ENCODE results near the gene RASGRP4. TPM values are rescaled to one million over a fixed set of nuclear protein-coding genes. Genes with fewer than 3 reads are reported as not detected.

RASGRP4 gene
- total and polyA plus RNA-seq, 4 donors = 3.5 to 39.0 (median 8.7) TPM

DNA sequence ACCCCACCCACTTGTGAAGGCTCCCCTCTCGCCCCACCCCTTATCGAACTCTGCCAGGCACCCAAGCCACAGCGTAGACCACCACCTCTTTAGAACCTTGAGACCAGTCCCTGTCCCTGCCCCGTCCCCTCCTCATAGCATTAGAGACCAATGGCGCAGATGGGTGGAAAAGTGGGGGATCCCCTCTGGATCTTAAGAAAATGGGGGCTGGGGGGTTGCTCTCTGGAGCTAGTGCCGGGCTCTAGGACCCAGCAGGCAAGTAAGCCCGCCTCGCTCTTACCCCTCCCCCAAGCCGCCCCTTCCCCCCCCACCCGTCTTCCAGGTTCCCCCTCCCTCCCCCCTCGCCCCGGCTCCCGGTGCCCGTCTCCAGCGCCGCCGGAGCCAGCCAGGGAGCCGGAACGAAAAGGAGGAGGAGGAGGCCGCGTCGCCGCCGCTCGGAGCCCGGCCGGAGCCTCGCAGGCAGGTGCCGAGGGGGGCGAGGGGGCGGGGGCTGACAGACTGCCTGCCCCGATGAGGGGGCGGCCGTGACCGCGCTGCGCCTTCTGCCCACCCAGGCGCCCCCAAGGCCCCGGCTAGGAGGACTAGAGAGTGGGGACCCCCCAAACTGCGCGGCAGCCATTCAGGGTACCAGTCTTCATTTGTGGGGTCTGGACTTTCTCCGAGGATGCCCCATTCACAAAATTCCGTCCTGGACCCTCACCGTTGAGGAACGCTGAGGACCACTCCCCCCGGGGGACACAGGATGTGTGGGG is 37.5 kb downstream of the RASGRP4 start, which contains the start of gene SPRED3:
SPRED3 (plus strand) TSS at position 349 of the 752 bp plus-strand sequence. CDS start 1,606 bp downstream, outside the sequence.
- H3K4me3 ChIP-seq = peak within 1 kb of the TSS; percentile 32
- peak within 1 kb of the TSS; percentile 18 to 47 for H3K27ac ChIP-seq (ENCODE audit: low read depth in 1 of 2, low read length in 1 of 2)
- WGBS, 2 donors = 1% methylated on average over 35 to 45 of the region's 46 CpGs
- DNase-seq (peak in 1 of 3 donors; percentile 18), ATAC-seq (ENCODE audit: insufficient read depth, low FRiP score) (no peak)
- peaks cover 0 to 18% (median 0%) of the 10 kb centered on the region in 5 donors for H3K4me1 ChIP-seq (ENCODE audit: control insufficient read depth in 5 of 5, insufficient read depth in 5 of 5, low read length in 5 of 5)
- no peak within 1 kb of the TSS for H3K9ac ChIP-seq (ENCODE audit: insufficient read depth in 1 of 2, low read length in 2 of 2)
- H3K36me3 ChIP-seq (ENCODE audit: control insufficient read depth in 4 of 4, insufficient read depth in 4 of 4, low read length in 4 of 4) = peaks cover 0 to 11% (median 7%) of the 10 kb centered on the region in 4 donors
- peaks cover 0 to 78% (median 43%) of the 10 kb centered on the region in 3 donors for H3K27me3 ChIP-seq (ENCODE audit: control insufficient read depth in 3 of 3, insufficient read depth in 3 of 3, low read length in 2 of 3)
- TF ChIP-seq, protein P1, sequence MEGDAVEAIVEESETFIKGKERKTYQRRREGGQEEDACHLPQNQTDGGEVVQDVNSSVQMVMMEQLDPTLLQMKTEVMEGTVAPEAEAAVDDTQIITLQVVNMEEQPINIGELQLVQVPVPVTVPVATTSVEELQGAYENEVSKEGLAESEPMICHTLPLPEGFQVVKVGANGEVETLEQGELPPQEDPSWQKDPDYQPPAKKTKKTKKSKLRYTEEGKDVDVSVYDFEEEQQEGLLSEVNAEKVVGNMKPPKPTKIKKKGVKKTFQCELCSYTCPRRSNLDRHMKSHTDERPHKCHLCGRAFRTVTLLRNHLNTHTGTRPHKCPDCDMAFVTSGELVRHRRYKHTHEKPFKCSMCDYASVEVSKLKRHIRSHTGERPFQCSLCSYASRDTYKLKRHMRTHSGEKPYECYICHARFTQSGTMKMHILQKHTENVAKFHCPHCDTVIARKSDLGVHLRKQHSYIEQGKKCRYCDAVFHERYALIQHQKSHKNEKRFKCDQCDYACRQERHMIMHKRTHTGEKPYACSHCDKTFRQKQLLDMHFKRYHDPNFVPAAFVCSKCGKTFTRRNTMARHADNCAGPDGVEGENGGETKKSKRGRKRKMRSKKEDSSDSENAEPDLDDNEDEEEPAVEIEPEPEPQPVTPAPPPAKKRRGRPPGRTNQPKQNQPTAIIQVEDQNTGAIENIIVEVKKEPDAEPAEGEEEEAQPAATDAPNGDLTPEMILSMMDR (IDR thresholded peaks at IDR 0.05; ENCODE audit: control extremely low read depth, extremely low read depth) = no peak
- H3K9me3 ChIP-seq (ENCODE audit: control insufficient read depth in 4 of 4, insufficient read depth in 3 of 4, low read length in 3 of 4) = peaks cover 0 to 5% (median 0%) of the 10 kb centered on the region in 4 donors

DNA sequence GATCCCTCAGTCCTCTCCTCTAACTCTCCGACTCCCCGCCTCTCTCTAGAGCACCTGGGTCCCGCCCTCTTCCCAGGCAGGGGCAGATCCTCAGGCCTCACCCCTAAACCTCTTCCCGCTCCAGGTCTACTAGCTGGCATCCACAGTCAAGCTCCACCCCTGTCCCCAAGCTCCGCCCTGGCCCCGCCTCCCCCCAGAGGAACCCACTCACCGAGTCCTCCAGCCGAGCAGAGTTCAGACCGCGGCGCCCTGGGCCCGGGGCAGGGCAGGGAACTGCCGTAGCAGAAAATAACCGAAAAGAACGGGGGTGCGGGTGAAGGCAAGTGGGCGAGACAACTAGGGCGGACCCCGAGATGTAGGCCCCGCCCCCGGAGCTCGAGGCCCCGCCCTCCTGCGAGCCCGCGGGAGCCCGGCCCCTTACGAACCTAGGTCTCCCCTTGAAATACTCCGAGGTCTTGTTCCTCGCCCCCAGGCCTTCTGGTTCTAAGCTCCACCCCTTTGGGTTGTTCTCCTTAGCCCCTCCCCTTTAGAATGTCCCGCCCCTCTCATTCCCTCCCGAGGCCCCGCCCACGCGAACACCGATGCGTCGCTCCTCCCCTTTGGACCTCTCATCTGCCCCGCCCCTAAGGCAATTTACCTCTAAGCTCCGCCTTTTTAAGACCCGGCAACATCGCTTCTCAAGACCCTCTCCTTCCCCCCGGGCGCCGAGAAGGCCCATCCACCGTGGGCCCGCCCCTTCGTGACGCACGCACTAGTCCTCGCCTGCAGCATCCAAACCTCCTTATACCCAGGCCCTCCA is 38.3 kb downstream of the RASGRP4 start, which contains the start of gene GGN:
GGN (minus strand) TSS at position 485 of the 799 bp plus-strand sequence. CDS start 773 bp downstream, outside the sequence.
- 1 to 2% methylated on average over 47 to 51 of the region's 51 CpGs for WGBS, 2 donors
- peak; percentile 59 for ATAC-seq (ENCODE audit: insufficient read depth, low FRiP score)
- DNase-seq = peak; percentile 46 to 74 (median 63)
- Histone ChIP-seq H3K9ac (ENCODE audit: insufficient read depth in 1 of 2, low read length in 2 of 2) (no peak within 1 kb of the TSS), H3K27me3 (ENCODE audit: control insufficient read depth in 3 of 3, insufficient read depth in 3 of 3, low read length in 2 of 3) (peaks cover 0 to 73% (median 41%) of the 10 kb centered on the region in 3 donors), H3K4me1 (ENCODE audit: control insufficient read depth in 5 of 5, insufficient read depth in 5 of 5, low read length in 5 of 5) (peaks cover 0 to 18% (median 0%) of the 10 kb centered on the region in 5 donors), H3K36me3 (ENCODE audit: control insufficient read depth in 4 of 4, insufficient read depth in 4 of 4, low read length in 4 of 4) (peaks cover 4 to 19% (median 14%) of the 10 kb centered on the region in 4 donors), H3K4me3 (peak within 1 kb of the TSS; percentile 32), H3K9me3 (ENCODE audit: control insufficient read depth in 4 of 4, insufficient read depth in 3 of 4, low read length in 3 of 4) (peaks cover 0 to 10% (median 0%) of the 10 kb centered on the region in 4 donors), H3K27ac (ENCODE audit: low read depth in 1 of 2, low read length in 1 of 2) (peak within 1 kb of the TSS; percentile 18 to 47)
- TF ChIP-seq, protein P1 (IDR thresholded peaks at IDR 0.05; ENCODE audit: control extremely low read depth, extremely low read depth) = no peak

DNA sequence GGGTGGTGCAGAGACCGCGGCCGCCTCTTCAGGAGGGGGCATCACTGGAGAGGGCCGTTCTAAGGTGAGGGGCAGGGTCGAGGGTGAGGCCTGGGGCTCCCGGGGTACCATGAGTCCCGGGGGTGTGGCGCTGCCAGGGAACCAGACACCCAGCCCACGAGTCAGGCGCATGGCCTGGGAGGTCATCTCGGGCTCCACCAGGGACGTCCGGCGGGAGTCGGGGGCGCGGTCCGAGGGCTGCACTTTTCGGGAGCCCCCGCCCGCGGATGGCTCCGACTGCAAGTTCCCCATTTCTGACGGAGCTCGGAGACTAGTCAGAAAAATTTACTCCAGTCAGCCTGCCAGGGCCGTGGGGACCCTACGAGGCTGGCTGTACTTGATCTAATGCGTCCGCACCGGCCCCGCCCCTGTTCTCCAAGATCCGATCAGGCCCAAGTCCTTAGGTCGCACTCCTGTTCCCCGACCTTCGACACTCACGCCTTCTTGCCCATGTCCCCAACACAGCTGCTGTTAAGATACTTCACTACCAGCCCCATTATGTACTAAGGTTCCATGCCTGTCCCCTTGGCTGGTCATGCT is 39.0 kb downstream of the RASGRP4 start:
- Histone ChIP-seq H3K9ac (ENCODE audit: insufficient read depth in 1 of 2, low read length in 2 of 2) (no peak overlapping the region), H3K27ac (ENCODE audit: low read depth in 1 of 2, low read length in 1 of 2) (no peak overlapping the region), H3K4me3 (no peak overlapping the region), H3K27me3 (ENCODE audit: control insufficient read depth in 3 of 3, insufficient read depth in 3 of 3, low read length in 2 of 3) (peaks cover 0 to 69% (median 40%) of the 10 kb centered on the region in 3 donors), H3K4me1 (ENCODE audit: control insufficient read depth in 5 of 5, insufficient read depth in 5 of 5, low read length in 5 of 5) (peaks cover 0 to 18% (median 0%) of the 10 kb centered on the region in 5 donors), H3K9me3 (ENCODE audit: control insufficient read depth in 4 of 4, insufficient read depth in 3 of 4, low read length in 3 of 4) (peaks cover 0 to 13% (median 0%) of the 10 kb centered on the region in 4 donors), H3K36me3 (ENCODE audit: control insufficient read depth in 4 of 4, insufficient read depth in 4 of 4, low read length in 4 of 4) (peaks cover 7 to 24% (median 16%) of the 10 kb centered on the region in 4 donors)
- WGBS, 2 donors = 3 to 9% methylated on average over 34 to 36 of the region's 36 CpGs
- TF ChIP-seq, protein P1 (IDR thresholded peaks at IDR 0.05; ENCODE audit: control extremely low read depth, extremely low read depth) = no peak
- ATAC-seq (ENCODE audit: insufficient read depth, low FRiP score) (no peak), DNase-seq (peak in 1 of 3 donors; percentile 17)

Measured in lung (tissue), 12 donors.